HG02981 (cell line): ENCODE results near the gene DTHD1.
A peak's percentile ranks its signal among the peaks of the same experiment; 100 is the strongest.

Experiments used
- ATAC-seq: cut with Tn5 transposase; IDR thresholded peaks from one replicate; pipeline ENCODE4 v1.9.1; 2021; ENCODE audit warnings: mild to moderate bottlenecking, moderate library complexity; ENCODE audit not compliant: unreplicated experiment

Gene DTHD1

DNA sequence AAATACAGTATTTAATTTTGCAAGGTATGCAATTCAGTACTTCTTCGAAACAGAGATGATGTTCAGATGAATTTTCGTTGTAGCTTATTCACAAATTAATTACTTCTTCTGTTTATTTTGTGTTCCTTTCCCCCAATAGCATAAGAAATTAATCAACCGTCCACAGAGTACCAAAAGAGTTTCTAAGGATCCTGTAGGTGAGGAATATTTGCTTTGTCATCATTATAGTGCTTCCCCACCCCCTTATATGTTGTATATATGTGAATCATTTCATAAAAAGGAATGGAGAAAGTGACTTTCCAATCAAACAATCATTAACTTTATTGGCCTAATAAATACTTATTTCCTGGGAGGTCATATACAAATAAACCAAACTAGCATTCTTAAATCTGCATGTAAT lies 57.6 kb downstream of the DTHD1 start:
- ATAC-seq, result no peak

DNA sequence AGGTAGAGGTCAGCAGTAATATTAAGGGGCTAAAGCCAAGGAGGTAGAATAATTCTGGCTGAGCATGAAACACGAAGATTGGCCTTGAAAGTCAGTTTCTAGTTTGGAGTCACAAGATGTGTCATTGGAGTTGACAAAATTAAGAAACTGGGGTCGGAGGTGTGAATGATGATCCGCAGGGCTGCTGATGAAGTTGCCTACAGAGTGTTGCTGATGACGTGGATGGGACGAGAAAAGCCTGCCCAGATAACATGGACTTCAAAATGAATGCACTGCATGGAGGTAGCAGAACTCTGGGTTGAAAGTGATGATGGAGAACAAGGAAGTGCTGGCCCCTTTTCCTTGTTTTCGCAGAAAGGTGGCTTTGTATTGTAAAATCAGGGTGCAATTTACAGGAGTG lies 60.5 kb downstream of the DTHD1 start:
- ATAC-seq, result no peak

DNA sequence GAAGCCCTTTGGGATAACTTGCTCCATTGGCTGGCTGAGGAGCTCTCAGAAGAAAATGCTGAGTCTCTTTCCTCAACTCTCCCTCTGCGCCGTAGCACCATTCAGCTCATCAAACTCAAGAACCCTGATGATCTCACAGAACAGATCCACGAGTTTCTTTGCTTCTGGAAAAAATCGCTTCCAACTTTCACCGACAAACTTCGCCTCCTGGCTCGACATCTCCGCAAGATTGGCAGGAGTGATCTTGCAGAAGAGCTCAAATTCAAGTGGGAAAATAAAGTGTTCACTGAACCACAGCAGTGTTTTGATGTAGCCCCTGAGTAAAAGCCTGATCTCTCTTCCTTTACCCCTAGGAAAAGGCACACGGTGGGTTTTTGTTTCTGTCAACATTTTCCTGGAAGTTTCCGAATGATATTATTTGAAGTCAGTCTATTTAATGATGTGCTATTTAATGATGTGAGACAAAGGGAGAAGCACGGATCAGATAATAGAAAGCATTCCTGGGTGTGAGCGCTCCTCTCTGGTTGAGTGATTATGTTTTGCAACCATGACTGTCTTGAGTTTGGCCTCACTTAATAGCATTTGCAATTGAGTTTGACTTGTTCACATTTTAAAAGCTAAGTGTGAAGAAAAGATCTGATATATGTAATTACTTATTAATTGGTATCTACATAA lies 62.2 kb downstream of the DTHD1 start:
- ATAC-seq, result no peak

DNA sequence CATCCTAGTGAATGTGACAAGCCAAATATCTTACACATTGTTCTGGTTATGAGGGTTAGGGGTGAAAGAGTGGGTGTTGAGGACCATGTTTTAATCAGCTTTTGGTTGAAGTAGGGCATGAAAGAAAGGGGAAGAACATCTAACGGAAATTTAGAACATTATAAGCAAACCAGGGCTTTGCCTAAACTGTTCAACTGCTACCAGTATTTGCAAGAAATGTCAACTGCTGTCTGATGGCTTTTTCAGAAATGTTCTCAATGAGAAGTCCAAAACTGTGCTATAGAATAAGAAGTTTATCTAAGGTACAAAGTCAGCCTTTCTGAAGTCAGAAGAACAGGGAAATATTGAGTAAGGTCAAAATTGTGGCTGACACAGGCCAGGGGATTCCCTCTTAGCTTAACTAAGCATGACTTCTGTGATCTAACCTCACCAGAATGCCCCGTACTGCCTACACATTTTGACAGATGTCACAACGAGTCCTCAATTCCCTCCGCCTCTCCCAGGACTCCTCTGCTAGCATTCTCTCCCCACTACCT lies 67.1 kb downstream of the DTHD1 start:
- ATAC-seq, result peak; percentile 94

- no peak for ATAC-seq
These were observed 68.6 kb downstream of the DTHD1 start for GRCh38 chr4:36349938-36350549.

DNA sequence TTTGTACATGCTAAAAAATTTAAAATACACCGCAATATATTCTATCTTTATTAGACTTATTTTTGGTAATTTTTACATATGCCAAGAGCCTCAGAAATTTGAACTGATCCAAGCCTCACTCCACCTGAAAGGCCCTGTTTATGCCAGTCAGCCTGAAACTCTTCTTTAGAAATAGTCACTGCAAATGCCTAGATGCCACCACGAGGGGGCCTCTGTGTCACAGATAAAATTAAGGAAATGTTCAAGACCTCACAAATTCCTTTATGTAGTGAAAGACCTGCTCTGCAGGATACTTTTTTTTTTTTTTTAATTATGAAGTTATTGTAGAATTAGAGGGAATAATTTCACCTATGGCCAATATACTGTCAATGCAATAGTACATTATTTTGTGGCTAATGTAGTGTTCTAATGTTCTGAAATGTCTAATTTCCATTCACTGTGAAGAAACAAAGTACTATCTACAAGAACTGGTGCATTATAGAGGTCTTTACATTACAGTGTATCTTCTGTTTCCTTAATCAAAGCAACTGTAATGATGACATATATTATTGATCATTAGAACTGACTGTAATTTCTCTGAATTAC lies 69.8 kb downstream of the DTHD1 start:
- peak; percentile 45 for ATAC-seq

DNA sequence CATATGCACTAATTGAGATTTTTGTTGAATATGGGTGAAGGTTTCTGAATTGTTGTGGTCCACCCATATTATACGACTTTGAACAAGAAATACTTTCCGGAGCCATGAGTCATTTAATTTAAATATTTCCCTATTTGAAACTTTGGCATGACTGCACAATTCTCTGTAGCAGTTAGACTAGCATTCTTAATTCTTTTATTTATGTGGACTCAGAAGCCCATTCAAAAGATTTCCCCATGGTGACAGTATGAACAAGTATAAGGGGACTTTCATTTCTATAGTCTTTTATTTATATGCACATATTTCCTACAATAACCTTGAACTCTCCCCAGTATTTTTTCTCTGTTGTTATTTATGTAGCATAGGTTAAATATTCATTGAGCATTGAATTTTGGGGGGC lies 72.6 kb downstream of the DTHD1 start:
- ATAC-seq, result no peak

- no peak for ATAC-seq
These were observed 76.8 kb downstream of the DTHD1 start for GRCh38 chr4:36358173-36358572.

GRCh38 chr4:36360755-36361154 lies 79.3 kb downstream of the DTHD1 start:
- ATAC-seq, result no peak

- no peak for ATAC-seq
These were observed 81.6 kb downstream of the DTHD1 start for GRCh38 chr4:36363024-36363423.

- ATAC-seq, result no peak
These were observed 93.6 kb downstream of the DTHD1 start for GRCh38 chr4:36374836-36375511.

GRCh38 chr4:36385951-36386571 lies 104.6 kb downstream of the DTHD1 start:
- peak; percentile 89 for ATAC-seq

- no peak for ATAC-seq
These were observed 105.3 kb downstream of the DTHD1 start for GRCh38 chr4:36386691-36387090.

DNA sequence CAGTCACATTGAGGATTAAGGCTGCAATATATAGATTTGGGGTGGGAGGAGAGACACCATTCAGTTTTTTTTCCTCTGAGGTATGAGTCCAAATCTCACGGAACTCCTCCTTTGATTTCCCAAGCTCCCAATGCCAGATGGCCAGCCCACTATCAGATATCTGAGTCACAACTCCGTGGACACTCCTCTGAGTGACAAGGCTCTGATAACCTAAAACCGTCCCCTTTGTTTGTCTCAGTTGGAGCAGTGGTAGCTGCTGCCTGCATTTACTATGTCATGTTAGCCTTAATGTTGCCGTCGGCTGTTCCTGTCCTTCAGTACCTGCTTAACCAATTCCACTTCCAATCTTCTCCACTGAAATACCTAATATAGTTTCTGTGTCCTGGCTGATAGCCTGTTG lies 107.3 kb downstream of the DTHD1 start:
- no peak for ATAC-seq

- no peak for ATAC-seq
These were observed 110.0 kb downstream of the DTHD1 start for GRCh38 chr4:36391411-36391810.

GRCh38 chr4:36392024-36392423 lies 110.6 kb downstream of the DTHD1 start:
- ATAC-seq, result no peak

- ATAC-seq, result no peak
These were observed 111.5 kb downstream of the DTHD1 start for GRCh38 chr4:36392916-36393315.
